ENCODE results near the gene COG8. TPM values are rescaled to one million over a fixed set of nuclear protein-coding genes. Genes with fewer than 3 reads are reported as not detected.

COG8 gene
- total RNA-seq, 1 experiment from 2014 or later = 48.8 TPM

DNA sequence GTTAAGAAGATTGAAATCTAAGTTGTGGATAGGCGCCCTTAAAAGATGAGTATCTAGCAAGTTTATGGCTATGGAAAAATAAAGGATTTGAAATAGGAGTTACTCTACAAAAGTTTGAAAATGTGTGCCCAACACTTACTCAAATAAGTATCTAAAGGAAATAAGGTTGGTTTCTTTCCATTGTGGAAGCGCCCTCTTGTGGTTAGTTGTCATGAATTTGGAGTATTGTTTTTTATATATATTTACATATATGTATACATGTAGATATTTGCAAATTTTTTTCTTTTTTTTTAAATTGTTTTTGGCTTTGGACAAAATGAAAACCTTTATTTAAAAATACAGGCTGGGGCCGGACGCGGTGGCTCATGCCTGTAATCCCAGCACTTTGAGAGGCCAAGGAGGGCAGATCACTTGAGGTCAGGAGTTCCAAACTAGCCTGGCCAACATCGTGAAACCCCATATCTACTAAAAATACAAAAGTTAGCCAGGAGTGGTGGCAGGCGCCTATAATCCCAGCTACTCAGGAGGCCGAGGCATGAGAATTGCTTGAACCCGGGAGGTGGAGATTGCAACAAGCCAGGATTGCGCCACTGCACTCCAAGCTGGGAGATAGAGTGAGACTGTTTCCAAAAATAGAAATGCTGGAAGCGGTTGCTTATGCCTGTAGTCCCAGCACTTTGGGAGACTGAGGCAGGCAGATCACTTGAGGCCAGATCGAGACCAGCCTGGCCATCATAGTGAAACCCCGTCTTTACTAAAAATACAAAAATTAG is 52.2 kb downstream of the COG8 start:
- DNase-seq (ENCODE audit: low read depth) = peak; percentile 61

DNA sequence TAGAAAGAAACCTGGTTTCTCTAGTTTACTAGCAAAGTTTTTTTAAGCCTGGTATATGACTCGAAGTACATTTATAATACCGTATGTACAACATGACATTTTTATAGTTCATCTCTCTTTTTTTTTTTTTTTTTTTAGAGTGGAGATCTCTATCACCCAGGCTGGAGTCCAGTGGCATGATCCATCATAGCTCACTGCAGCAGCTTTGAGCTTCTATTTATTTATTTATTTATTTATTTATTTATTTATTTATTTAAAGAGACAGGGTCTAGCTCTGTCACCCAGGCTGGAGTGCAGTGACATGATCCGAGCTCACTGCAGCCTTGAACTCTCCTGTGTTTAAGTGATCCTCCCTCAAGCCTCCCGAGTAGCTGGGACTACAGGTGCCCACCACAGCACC is 54.1 kb downstream of the COG8 start:
- no peak for DNase-seq (ENCODE audit: low read depth)

DNA sequence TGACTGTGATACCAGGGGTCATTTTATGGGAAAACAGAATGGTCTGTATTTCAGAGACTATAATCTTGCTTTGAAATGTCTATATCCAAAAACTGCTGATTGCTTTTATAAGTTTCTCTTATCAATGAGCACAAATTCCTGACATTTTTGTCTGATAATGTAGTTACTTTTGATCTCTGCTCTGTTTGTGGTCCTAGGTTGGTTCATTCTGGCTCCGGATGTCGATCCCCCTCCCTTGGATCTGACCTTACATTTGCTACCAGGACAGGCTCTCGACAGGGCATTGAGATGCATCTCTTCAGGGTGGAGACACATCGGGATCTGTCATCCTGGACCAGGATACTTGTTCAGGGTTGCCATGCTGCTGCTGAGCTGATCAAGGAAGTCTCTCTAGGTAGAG is 55.5 kb downstream of the COG8 start:
- DNase-seq (ENCODE audit: low read depth) = no peak

DNA sequence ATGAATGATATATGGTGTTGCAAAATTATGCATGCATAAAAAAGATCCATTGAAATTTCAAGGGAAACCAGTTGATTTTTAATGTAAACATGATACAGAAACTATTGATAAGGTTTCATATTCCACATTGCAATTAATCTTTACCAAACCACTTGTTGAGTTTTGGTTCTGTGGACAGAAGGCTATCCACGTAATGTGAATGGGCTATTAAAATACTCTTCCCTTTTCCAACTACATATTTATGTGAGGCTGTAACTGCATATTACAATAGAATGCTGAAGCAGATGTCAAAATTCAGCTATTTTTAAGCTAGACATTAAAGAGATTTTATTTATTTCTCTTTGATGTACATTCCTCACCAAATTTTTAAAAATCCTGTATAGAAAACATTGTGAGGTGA is 62.0 kb downstream of the COG8 start:
- DNase-seq (ENCODE audit: low read depth) = no peak

Other genes starting within 250 kb of the COG8 start
- 0.23 and 0.71 TPM in 2 replicates for gene HAS3, start 233.9 kb downstream of the COG8 start, total RNA-seq (2014; rRNA removed)
- gene CHTF8, start 207.0 kb downstream of the COG8 start, total RNA-seq (2014; rRNA removed) = 53.7 and 67.9 TPM in 2 replicates
- 24.3 and 28.5 TPM in 2 replicates for gene UTP4, start 206.9 kb downstream of the COG8 start, total RNA-seq (2014; rRNA removed)
- 18.5 and 29.6 TPM in 2 replicates for gene SNTB2, start 152.4 kb downstream of the COG8 start, total RNA-seq (2014; rRNA removed)
- gene VPS4A, start 28.2 kb downstream of the COG8 start, total RNA-seq (2014; rRNA removed) = 41.3 and 43.6 TPM in 2 replicates
- 39.6 and 40.5 TPM in 2 replicates for gene PDF, start 9.0 kb downstream of the COG8 start, total RNA-seq (2014; rRNA removed)
- 30.8 and 34.0 TPM in 2 replicates for gene NIP7, start 208 bp upstream of the COG8 start, total RNA-seq (2014; rRNA removed)
- gene TMED6, start 12.2 kb upstream of the COG8 start, total RNA-seq (2014; rRNA removed) = not detected in 2 replicates
- 10.7 and 17.2 TPM in 2 replicates for gene TERF2, start 46.4 kb upstream of the COG8 start, total RNA-seq (2014; rRNA removed)
- gene CYB5B, start 85.1 kb upstream of the COG8 start, total RNA-seq (2014; rRNA removed) = 60.7 and 67.3 TPM in 2 replicates
- 8.3 and 12.6 TPM in 2 replicates for gene NFAT5, start 226.4 kb upstream of the COG8 start, total RNA-seq (2014; rRNA removed)